A673 (cell line): Measurements from ENCODE around the gene HEXD.

Experiments
- EZH2 ChIP-seq: fragments of 200-600 bp; sonication (generic); IDR thresholded peaks from 2 replicates; pipeline ENCODE4 v1.6.1; 2017; ENCODE audit warnings: borderline replicate concordance, low read depth, mild to moderate bottlenecking, mixed read lengths, antibody characterized with exemption, low read length; ENCODE audit not compliant: poor library complexity, severe bottlenecking
- TF ChIP-seq, protein P1 (sequence below): fragments of 300-800, 200-600 bp; sonication (generic); conservative IDR thresholded peaks from 2 replicates; pipeline ENCODE4 v1.5.1; 2017; ENCODE audit warnings: low read depth, mild to moderate bottlenecking, antibody characterized with exemption, low read length, moderate library complexity, mixed read lengths

DNA sequence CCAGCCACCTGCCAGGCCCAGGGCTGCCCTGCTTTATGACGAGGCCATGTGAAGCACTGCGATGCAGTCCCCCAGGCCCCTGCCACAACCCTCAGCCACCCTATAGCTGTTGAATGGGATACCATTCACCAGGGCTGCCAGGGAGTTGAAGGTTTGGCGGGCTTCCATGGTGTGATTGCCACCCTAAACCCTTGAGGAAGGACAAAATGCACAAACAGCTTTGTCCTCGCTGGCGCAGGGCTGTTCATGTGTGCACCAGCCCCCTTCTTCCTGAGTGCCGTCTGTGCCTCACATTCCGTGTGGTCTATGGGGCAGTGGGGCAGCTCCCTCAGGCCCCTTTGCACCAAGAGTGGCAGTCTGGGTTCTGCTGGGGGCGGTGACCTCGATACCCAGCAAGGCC lies 65.7 kb downstream of the HEXD start:
- TF ChIP-seq, protein P1, sequence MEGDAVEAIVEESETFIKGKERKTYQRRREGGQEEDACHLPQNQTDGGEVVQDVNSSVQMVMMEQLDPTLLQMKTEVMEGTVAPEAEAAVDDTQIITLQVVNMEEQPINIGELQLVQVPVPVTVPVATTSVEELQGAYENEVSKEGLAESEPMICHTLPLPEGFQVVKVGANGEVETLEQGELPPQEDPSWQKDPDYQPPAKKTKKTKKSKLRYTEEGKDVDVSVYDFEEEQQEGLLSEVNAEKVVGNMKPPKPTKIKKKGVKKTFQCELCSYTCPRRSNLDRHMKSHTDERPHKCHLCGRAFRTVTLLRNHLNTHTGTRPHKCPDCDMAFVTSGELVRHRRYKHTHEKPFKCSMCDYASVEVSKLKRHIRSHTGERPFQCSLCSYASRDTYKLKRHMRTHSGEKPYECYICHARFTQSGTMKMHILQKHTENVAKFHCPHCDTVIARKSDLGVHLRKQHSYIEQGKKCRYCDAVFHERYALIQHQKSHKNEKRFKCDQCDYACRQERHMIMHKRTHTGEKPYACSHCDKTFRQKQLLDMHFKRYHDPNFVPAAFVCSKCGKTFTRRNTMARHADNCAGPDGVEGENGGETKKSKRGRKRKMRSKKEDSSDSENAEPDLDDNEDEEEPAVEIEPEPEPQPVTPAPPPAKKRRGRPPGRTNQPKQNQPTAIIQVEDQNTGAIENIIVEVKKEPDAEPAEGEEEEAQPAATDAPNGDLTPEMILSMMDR = no peak
- TF ChIP-seq EZH2 = no peak
